Mammary epithelial cell (primary cell): Measurements from ENCODE around the gene ZNF225.

Experiments used
- EZH2 ChIP-seq: IDR thresholded peaks from 2 replicates; pipeline ENCODE4 v1.6.1; 2012; ENCODE audit warnings: low read length, inconsistent platforms, borderline replicate concordance
- TF ChIP-seq, protein P1 (sequence below), 2 donors: IDR thresholded peaks in 1 of 2; conservative IDR thresholded peaks in 1 of 2; 2 replicates each; pipeline ENCODE4 v1.5.1; 2011 to 2012; ENCODE audit warnings: inconsistent platforms in 2 of 2, low read length in 2 of 2, mild to moderate bottlenecking in 2 of 2, control low read depth in 1 of 2, low read depth in 1 of 2; ENCODE audit not compliant: insufficient read depth in 1 of 2; ENCODE audit errors: extremely low read depth in 1 of 2

DNA sequence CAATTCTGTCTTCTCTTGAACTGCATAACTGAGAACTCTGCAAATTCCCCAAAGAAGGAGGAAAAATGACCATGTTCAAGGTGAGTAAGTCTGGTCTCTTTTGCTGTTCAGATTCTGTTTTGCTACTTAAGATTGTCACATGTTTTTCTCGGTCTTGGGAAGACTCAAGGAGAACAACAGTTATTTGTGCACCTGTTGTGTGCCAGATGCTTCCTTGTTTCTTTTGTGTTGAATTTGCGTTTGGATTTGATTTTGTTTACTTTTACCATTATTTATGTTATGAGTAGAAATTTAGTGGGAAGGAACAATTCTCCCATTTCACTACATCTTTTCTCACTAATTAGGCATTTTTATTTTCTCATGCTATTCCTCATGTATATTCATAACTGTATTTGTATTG, 36.9 kb upstream of the ZNF225 start:
- TF ChIP-seq, protein P1, sequence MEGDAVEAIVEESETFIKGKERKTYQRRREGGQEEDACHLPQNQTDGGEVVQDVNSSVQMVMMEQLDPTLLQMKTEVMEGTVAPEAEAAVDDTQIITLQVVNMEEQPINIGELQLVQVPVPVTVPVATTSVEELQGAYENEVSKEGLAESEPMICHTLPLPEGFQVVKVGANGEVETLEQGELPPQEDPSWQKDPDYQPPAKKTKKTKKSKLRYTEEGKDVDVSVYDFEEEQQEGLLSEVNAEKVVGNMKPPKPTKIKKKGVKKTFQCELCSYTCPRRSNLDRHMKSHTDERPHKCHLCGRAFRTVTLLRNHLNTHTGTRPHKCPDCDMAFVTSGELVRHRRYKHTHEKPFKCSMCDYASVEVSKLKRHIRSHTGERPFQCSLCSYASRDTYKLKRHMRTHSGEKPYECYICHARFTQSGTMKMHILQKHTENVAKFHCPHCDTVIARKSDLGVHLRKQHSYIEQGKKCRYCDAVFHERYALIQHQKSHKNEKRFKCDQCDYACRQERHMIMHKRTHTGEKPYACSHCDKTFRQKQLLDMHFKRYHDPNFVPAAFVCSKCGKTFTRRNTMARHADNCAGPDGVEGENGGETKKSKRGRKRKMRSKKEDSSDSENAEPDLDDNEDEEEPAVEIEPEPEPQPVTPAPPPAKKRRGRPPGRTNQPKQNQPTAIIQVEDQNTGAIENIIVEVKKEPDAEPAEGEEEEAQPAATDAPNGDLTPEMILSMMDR (conservative IDR thresholded peaks at IDR 0.05 in 1 of 2, IDR thresholded peaks at IDR 0.05 in 1 of 2; ENCODE audit: extremely low read depth in 1 of 2, insufficient read depth in 1 of 2, low read depth in 1 of 2, low read length in 2 of 2), result no peak
- no peak for TF ChIP-seq EZH2
